ENCODE measurements around the gene IFNA21.
"Not testable (repeated sequence)": the region's sequence is repeated elsewhere in the genome, so short reads cannot be mapped to it uniquely, and the experiment has no call there.

Gene IFNA21

GRCh38 chr9:21166560-21166959, at the start of gene IFNA21:
Gene IFNA21, minus strand, starts transcription at chr9:21166660. Its CDS starts 48 bp downstream, at chr9:21166612.
- DNase-seq: not testable (repeated sequence)

GRCh38 chr9:21213411-21214326, 47.2 kb upstream of the IFNA21 start:
- DNase-seq: not testable (repeated sequence)

DNA sequence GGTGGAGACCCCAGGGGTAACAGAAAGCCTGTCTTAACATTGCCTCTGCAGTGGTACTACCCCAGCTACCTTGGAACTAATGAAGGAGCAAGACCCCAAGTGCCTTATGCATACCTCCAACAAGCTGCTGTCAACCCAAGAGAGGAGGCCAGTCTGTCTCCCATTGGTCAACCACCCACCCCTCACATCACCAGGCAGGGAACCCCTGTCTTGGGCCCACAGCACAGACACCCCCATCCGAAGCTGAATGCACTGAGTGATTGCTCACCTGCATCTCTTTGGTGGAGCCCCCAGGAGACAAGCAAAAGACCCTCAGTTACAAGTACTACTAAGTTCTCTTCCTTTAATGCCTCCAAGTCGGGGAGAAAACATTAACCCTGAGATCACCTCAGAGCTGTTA, 45.7 kb upstream of the IFNA21 start:
- DNase-seq: not testable (repeated sequence)

- DNase-seq: not testable (repeated sequence)
These were observed 44.3 kb upstream of the IFNA21 start for GRCh38 chr9:21210782-21211181.

- DNase-seq: no peak
These were observed 43.9 kb upstream of the IFNA21 start for GRCh38 chr9:21210311-21210710.

- not testable (repeated sequence) for DNase-seq
These were observed 40.6 kb upstream of the IFNA21 start, which contains the start of gene IFNA10 for GRCh38 chr9:21207043-21207442. Gene IFNA10, minus strand, starts transcription at chr9:21207143. Its CDS starts 46 bp downstream, at chr9:21207097.

DNA sequence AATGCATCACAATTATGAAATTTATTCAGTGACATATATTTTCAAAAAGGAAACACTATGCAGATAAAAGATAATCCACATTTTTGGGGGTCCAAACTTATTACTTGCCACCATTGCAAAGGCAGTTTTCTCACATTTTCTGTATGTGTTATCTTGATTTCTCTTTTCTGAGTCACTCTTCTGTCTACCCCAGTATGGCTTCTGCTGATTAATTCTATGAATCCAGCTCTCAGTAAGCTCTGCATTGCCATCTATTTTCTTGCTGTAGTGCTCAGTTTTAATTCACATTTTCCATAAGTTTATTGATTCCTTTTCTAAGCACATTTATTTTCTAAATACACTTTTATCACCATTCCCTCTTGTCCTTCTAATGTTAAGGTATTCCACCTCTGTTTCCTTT, 38.7 kb upstream of the IFNA21 start:
- DNase-seq: no peak

DNA sequence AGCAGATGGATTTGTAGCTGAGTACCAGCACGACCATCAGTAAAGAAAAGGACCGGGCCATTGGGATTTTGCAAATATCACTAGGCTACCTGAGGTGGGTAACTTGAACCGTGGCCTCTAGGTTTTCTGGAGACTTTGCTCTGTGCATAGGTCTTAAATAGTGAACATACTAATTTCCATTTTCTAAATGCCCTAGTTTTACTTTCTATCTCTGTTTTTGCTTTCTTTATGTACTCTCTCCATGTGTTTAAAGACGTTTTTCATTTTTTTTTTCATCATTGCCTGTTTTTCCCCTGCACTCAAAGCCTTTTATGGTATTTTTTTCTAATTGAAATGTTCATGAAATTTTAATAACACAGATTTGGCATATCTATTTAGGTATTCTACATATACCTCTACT, 35.6 kb upstream of the IFNA21 start, which contains the start of gene IFNA7:
TSS of gene IFNA7 (minus strand) at position 101 of the 400 bp plus-strand sequence. CDS start at position 61, 40 bp downstream.
- not testable (repeated sequence) for DNase-seq

- peak; percentile 26 to 38 for DNase-seq
These were observed 28.7 kb upstream of the IFNA21 start for GRCh38 chr9:21194867-21195776.

- not testable (repeated sequence) for DNase-seq
These were observed 21.0 kb upstream of the IFNA21 start, which contains the start of gene IFNA4 for GRCh38 chr9:21187487-21187886. Gene IFNA4, minus strand, starts transcription at chr9:21187587. Its CDS starts 56 bp downstream, at chr9:21187531.

DNA sequence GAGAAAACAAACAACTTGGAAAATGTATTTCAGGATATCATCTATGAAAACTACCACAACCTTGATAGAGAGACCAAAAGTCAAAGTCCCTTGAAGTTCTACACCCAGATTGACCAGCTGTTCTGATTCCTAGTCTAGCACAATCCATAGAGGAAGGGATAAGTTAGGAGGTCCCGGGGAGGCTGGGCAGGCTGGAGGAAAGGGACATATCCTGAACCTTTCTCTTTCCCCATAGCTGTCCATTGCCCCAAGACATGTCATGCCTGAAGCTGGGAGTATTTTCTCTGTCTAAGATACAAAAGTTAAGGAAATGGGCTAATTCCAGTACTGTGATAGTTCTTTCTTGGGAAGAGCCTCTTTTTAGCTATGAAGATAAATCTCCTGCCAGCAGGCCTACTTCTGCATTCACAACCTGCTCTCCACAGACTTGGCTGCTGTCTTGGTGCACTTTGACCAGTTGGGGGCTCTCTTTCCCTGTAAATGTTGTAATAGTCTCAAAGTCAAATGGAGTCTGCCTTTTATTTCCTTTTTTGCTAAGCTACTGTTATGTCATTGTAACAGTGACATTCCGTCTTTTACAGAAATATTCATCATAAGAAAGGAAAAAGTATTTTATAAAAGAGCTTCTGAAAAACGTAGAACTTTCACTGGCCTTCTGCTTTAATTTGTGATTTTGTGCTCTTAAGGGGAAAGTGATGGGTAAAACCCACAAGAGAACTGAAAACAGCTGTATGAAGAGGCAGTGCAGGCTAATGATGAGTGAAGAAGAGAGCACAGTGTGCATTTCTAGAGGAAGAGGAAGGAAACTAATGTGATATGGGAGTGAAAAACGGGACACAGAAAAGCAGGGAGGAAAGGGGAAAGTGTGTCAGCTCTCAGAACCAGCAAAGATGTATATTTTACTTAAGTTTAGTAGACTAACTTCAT, 16.6 kb upstream of the IFNA21 start:
- peak in 1 of 2 experiments; percentile 19 for DNase-seq

GRCh38 chr9:21174671-21175070, 8.2 kb upstream of the IFNA21 start:
- no peak for DNase-seq

DNA sequence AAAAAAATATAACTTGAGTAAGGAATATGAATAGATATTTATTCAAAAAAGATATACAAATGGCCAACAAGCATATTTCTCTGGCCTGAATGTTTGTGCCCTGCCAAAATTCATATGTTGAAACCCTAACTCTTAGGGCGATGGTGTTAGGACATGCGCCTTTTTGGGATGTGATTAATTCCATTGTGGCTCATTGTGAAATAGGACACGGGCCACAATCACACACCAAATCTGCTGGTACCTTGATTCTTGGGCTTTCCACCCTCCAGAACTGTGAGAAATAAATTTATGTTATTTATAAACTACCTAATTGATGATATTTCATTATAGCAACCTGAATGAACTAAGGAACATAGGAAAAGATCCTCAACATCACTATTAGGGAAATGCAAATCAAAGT, 5.7 kb upstream of the IFNA21 start:
- no peak for DNase-seq

GRCh38 chr9:21171351-21171750, 4.9 kb upstream of the IFNA21 start:
- no peak for DNase-seq

- no peak for DNase-seq
These were observed 944 bp downstream of the IFNA21 start for GRCh38 chr9:21165516-21165915.

GRCh38 chr9:21160178-21160577, 6.3 kb downstream of the IFNA21 start:
- peak in 1 of 2 experiments; percentile 10 for DNase-seq

DNA sequence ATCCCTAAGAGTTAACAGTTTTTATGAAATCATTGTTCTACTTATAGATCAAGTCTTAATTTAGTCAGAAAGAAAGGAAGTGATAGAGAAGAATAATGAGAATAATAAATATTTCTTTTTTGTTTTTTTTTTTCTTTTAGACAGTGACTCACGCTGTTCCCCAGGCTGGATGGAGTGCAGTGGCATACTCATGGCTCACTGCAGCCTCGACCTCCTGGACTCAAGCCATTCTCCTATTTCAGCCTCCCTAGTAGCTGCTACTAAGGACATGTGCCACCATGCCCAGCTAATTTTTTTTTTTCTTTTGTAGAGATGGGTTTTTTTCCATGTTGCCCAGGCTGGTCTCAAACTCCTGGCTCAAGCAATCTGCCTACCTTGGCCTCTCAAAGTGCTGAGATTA, 11.0 kb downstream of the IFNA21 start:
- DNase-seq: no peak

- no peak for DNase-seq
These were observed 12.3 kb downstream of the IFNA21 start for GRCh38 chr9:21154018-21154608.

GRCh38 chr9:21153336-21154017, 13.0 kb downstream of the IFNA21 start:
- DNase-seq: no peak

DNA sequence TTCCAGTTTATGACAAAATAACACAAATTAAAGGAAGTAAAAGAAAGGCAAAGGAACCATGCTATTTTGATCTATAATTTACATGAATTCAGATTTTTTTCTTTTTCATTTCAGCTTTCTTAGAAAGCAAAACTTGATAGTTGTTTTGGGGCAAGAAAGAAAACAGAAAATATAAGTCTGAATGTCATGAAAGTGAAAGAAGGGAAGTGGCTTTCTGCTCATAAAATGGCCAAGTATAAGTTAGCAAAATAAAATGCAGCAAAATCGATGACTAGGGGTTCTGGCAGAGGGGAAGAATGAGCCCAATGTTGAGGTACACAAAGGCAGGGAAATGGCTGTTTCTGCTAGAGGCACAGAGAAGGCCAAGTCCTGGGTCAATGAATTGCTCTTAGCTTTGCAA, 21.9 kb downstream of the IFNA21 start:
- DNase-seq: no peak

DNA sequence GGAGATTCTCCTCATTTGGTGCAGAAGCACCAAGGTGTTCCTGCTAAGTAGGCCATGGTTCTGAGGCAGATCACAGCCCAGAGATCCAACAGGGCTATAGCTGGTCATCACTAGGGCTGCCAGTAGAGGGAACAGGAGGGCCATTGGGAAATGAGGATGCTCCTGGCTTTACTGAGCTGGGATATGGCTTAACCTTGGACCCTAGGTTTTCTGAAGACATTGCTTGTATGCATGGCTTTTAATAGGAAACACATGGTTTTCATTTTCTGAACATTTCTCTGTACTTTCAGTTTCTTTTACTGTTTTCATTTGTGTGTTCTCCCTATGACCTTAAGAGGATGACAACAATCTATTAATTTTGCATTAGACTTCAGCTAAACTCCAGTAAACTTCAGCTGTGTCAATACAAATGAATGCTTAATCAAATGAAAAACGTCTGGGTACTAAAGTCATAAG, 25.0 kb downstream of the IFNA21 start, which contains the start of gene IFNW1:
TSS of gene IFNW1 (minus strand) at position 406 of the 456 bp plus-strand sequence. CDS start at position 144, 262 bp downstream.
- no peak for DNase-seq
